Fibroblast of lung (primary cell): ENCODE measurements around the gene SYCE1L.

Source experiments
- CTCF ChIP-seq, 2 donors: IDR thresholded peaks in 1 of 2; conservative IDR thresholded peaks in 1 of 2; 1 replicate in 1 of 2; 2 replicates in 1 of 2; pipeline ENCODE4 v1.5.1; 2011 to 2012; ENCODE audit warnings: low read length in 2 of 2, control low read depth in 1 of 2, inconsistent platforms in 1 of 2, low read depth in 1 of 2, mild to moderate bottlenecking in 1 of 2
- EZH2 ChIP-seq: IDR thresholded peaks from 2 replicates; pipeline ENCODE4 v1.5.1; 2012; ENCODE audit warnings: low read length, control low read depth, mild to moderate bottlenecking; ENCODE audit errors: missing control alignments

GRCh38 chr16:77221482-77221881, 22.3 kb downstream of the SYCE1L start:
- TF ChIP-seq CTCF (conservative IDR thresholded peaks at IDR 0.05 in 1 of 2, IDR thresholded peaks at IDR 0.05 in 1 of 2; ENCODE audit: low read depth in 1 of 2, low read length in 2 of 2): no peak
- TF ChIP-seq EZH2: no peak
